NCI-H1048 (cell line): ENCODE data around the gene POLR1B.
"Not testable (repeated sequence)": the region's sequence is repeated elsewhere in the genome, so short reads cannot be mapped to it uniquely, and the experiment has no call there.

Experiments used
- DNase-seq: peaks from one replicate; lab custom pipeline; 2025; lab: John Stamatoyannopoulos, UW

POLR1B gene

GRCh38 chr2:112600634-112601033 is 58.4 kb downstream of the POLR1B start:
- no peak for DNase-seq

GRCh38 chr2:112601754-112602153 is 59.5 kb downstream of the POLR1B start:
- no peak for DNase-seq

GRCh38 chr2:112602917-112603316 is 60.7 kb downstream of the POLR1B start:
- DNase-seq, result no peak

GRCh38 chr2:112603731-112604130 is 61.5 kb downstream of the POLR1B start:
- no peak for DNase-seq

GRCh38 chr2:112604952-112605351 is 62.7 kb downstream of the POLR1B start:
- DNase-seq, result no peak

GRCh38 chr2:112605926-112606325 is 63.7 kb downstream of the POLR1B start:
- no peak for DNase-seq

- DNase-seq, result no peak
Measured at GRCh38 chr2:112606547-112606946, 64.3 kb downstream of the POLR1B start.

GRCh38 chr2:112607680-112608438 is 65.6 kb downstream of the POLR1B start:
- DNase-seq, result no peak

- DNase-seq, result not testable (repeated sequence)
Measured at GRCh38 chr2:112609320-112609719, 67.1 kb downstream of the POLR1B start.

GRCh38 chr2:112612283-112612682 is 70.0 kb downstream of the POLR1B start:
- DNase-seq, result not testable (repeated sequence)

- no peak for DNase-seq
Measured at GRCh38 chr2:112614201-112614840, 72.1 kb downstream of the POLR1B start.

GRCh38 chr2:112615051-112615450 is 72.8 kb downstream of the POLR1B start:
- DNase-seq, result no peak

GRCh38 chr2:112615798-112616197 is 73.5 kb downstream of the POLR1B start:
- DNase-seq, result not testable (repeated sequence)

GRCh38 chr2:112618383-112618782 is 76.1 kb downstream of the POLR1B start:
- DNase-seq, result no peak

GRCh38 chr2:112621790-112622527 is 79.7 kb downstream of the POLR1B start:
- no peak for DNase-seq

- DNase-seq, result no peak
Measured at GRCh38 chr2:112622528-112622849, 80.2 kb downstream of the POLR1B start.

- DNase-seq, result no peak
Measured at GRCh38 chr2:112623913-112624777, 81.9 kb downstream of the POLR1B start.

GRCh38 chr2:112625474-112626114 is 83.3 kb downstream of the POLR1B start:
- no peak for DNase-seq

- no peak for DNase-seq
Measured at GRCh38 chr2:112626604-112627059, 84.4 kb downstream of the POLR1B start.
